H1 (cell line): Measurements from ENCODE around the gene HS3ST6. TPM values are rescaled to one million over a fixed set of nuclear protein-coding genes. Genes with fewer than 3 reads are reported as not detected.

Experiments used
- CTCF ChIA-PET: fragments of 300-600 bp; sonication (Branson Sonifier 250); formaldehyde crosslinking; loops from one replicate; lab custom pipeline; 2021; ENCODE audit not compliant: partially characterized antibody; lab: Charles Lee
- POLR2A ChIA-PET: fragments of 300-600 bp; sonication (Branson Sonifier 250); formaldehyde crosslinking; loops from one replicate; lab custom pipeline; 2021; ENCODE audit warnings: inconsistent platforms; ENCODE audit not compliant: partially characterized antibody; lab: Charles Lee
- DNase-seq, 2 experiments: peaks; one replicate each; pipeline versions ENCODE4 v3.0.0 to v3.0.0-alpha.2; 2010 to 2022; ENCODE audit warnings: low spot score in 2 of 2, low read depth in 1 of 2, mixed read lengths in 1 of 2
- FAIRE-seq: peaks from 2 replicates; lab custom pipeline; 2011; peaks lifted over from hg19 to GRCh38; lab: Jason Lieb, UNC
- H2AFZ ChIP-seq: 2 replicates; pipeline ENCODE4 v1.8.1; 2012; ENCODE audit warnings: low read length, inconsistent platforms
- H2AK5ac ChIP-seq: 2 replicates; pipeline ENCODE4 v1.6.1; 2013; ENCODE audit warnings: low read depth, low read length
- H2BK120ac ChIP-seq: replicated peaks from 2 replicates; pipeline ENCODE3; 2013; ENCODE audit warnings: low read depth, low read length, inconsistent platforms
- H2BK12ac ChIP-seq: 2 replicates; pipeline ENCODE4 v1.6.1; 2013; ENCODE audit warnings: low read depth, low read length
- H2BK15ac ChIP-seq: 2 replicates; pipeline ENCODE4 v1.6.1; 2013; ENCODE audit warnings: low read length
- H2BK20ac ChIP-seq: 2 replicates; pipeline ENCODE4 v1.6.1; 2013; ENCODE audit warnings: low read length
- H2BK5ac ChIP-seq: 2 replicates; pipeline ENCODE4 v1.6.1; 2013; ENCODE audit warnings: low read depth, low read length
- H3K14ac ChIP-seq: 2 replicates; pipeline ENCODE4 v1.6.1; 2013; ENCODE audit warnings: inconsistent platforms; ENCODE audit not compliant: insufficient read length
- H3K18ac ChIP-seq: 2 replicates; pipeline ENCODE4 v1.6.1; 2013; ENCODE audit warnings: low read length; ENCODE audit errors: extremely low read depth
- H3K23ac ChIP-seq: 2 replicates; pipeline ENCODE4 v1.6.1; 2013; ENCODE audit warnings: inconsistent platforms; ENCODE audit not compliant: insufficient read length
- H3K23me2 ChIP-seq: 2 replicates; pipeline ENCODE4 v1.6.1; 2013; ENCODE audit warnings: low read depth, low read length
- H3K27ac ChIP-seq: 2 replicates; pipeline ENCODE4 v1.6.1; 2011; ENCODE audit warnings: low read depth, low read length, inconsistent platforms
- H3K27me3 ChIP-seq, 4 experiments: replicated peaks in 1 of 4; 1 replicate in 1 of 4; 2 replicates in 3 of 4; pipeline versions ENCODE4 v1.6.1 to v1.8.1; 2011 to 2013; ENCODE audit warnings: low read length in 3 of 4, mild to moderate bottlenecking in 3 of 4, inconsistent platforms in 2 of 4, mixed read lengths in 2 of 4, moderate library complexity in 1 of 4; ENCODE audit not compliant: control insufficient read depth in 3 of 4, insufficient read depth in 3 of 4; ENCODE audit errors: extremely low read depth in 1 of 4
- H3K36me3 ChIP-seq, 4 experiments: 2 replicates each; pipeline versions ENCODE4 v1.6.1 to v1.8.1; 2011 to 2013; ENCODE audit warnings: mild to moderate bottlenecking in 4 of 4, low read length in 3 of 4, moderate library complexity in 2 of 4, control low read depth in 1 of 4, inconsistent platforms in 1 of 4; ENCODE audit not compliant: insufficient read depth in 4 of 4, control insufficient read depth in 2 of 4
- H3K4ac ChIP-seq: replicated peaks from 2 replicates; pipeline ENCODE3; 2013; ENCODE audit warnings: low read length, low read depth, mixed read lengths, inconsistent platforms; ENCODE audit not compliant: insufficient read length
- H3K4me1 ChIP-seq, 4 experiments: replicated peaks in 1 of 4; 1 replicate in 1 of 4; 2 replicates in 3 of 4; pipeline versions ENCODE4 v1.6.1 to v1.8.1; 2011 to 2013; ENCODE audit warnings: low read length in 3 of 4, inconsistent platforms in 2 of 4, mixed read lengths in 1 of 4; ENCODE audit not compliant: insufficient read depth in 4 of 4, control insufficient read depth in 3 of 4
- H3K4me2 ChIP-seq, 2 experiments: 2 replicates each; pipeline versions ENCODE4 v1.6.1 to v1.8.1; 2011 to 2013; ENCODE audit warnings: low read depth in 2 of 2, low read length in 2 of 2, control low read depth in 1 of 2, inconsistent platforms in 1 of 2, mild to moderate bottlenecking in 1 of 2; ENCODE audit not compliant: insufficient read depth in 1 of 2
- H3K4me3 ChIP-seq, 4 experiments: fragments of 200-600, 300-600 bp in 1 of 4; sonication (generic), shearing (Covaris generic), sonication (Bioruptor Twin) in 1 of 4; 2 replicates each; pipeline versions ENCODE4 v1.5.1 to v1.8.1; 2011 to 2016; ENCODE audit warnings: low read length in 4 of 4, low read depth in 3 of 4, control low read depth in 2 of 4, inconsistent platforms in 2 of 4, mild to moderate bottlenecking in 2 of 4, mixed read lengths in 1 of 4, moderate library complexity in 1 of 4; ENCODE audit not compliant: insufficient read depth in 2 of 4; ENCODE audit errors: extremely low read depth in 1 of 4
- H3K56ac ChIP-seq: replicated peaks from 2 replicates; pipeline ENCODE3; 2013; ENCODE audit warnings: low read depth, mild to moderate bottlenecking, mixed read lengths, low read length, inconsistent platforms; ENCODE audit not compliant: insufficient read length
- H3K79me1 ChIP-seq: 2 replicates; pipeline ENCODE4 v1.6.1; 2013; ENCODE audit warnings: low read depth, low read length, control low read depth
- H3K79me2 ChIP-seq, 2 experiments: 2 replicates each; pipeline versions ENCODE4 v1.6.1 to v1.8.1; 2012 to 2013; ENCODE audit warnings: low read length in 2 of 2, mild to moderate bottlenecking in 2 of 2, inconsistent platforms in 1 of 2; ENCODE audit not compliant: insufficient read depth in 2 of 2, control insufficient read depth in 1 of 2
- H3K9ac ChIP-seq, 4 experiments: replicated peaks in 1 of 4; 1 replicate in 1 of 4; 2 replicates in 3 of 4; pipeline versions ENCODE4 v1.6.1 to v1.8.1; 2011 to 2013; ENCODE audit warnings: low read depth in 3 of 4, low read length in 3 of 4, control low read depth in 2 of 4, mild to moderate bottlenecking in 2 of 4, moderate library complexity in 2 of 4, inconsistent platforms in 1 of 4; ENCODE audit errors: extremely low read depth in 1 of 4
- H3K9me3 ChIP-seq, 2 experiments: 2 replicates each; pipeline versions ENCODE4 v1.6.1 to v1.8.1; 2012 to 2013; ENCODE audit warnings: mild to moderate bottlenecking in 2 of 2, moderate library complexity in 2 of 2, control low read depth in 1 of 2, inconsistent platforms in 1 of 2, low read depth in 1 of 2, low read length in 1 of 2, mixed read lengths in 1 of 2; ENCODE audit not compliant: insufficient read depth in 2 of 2
- H4K20me1 ChIP-seq, 2 experiments: replicated peaks in 1 of 2; 2 replicates each; pipeline versions ENCODE3 to v1.8.1; 2011 to 2013; ENCODE audit warnings: inconsistent platforms in 2 of 2, low read length in 2 of 2, mild to moderate bottlenecking in 1 of 2; ENCODE audit not compliant: insufficient read depth in 2 of 2, control insufficient read depth in 1 of 2
- H4K5ac ChIP-seq: 2 replicates; pipeline ENCODE4 v1.6.1; 2013; ENCODE audit warnings: low read length, low read depth, mixed read lengths, inconsistent platforms; ENCODE audit not compliant: insufficient read length
- H4K8ac ChIP-seq: 2 replicates; pipeline ENCODE4 v1.8.0; 2013; ENCODE audit warnings: mild to moderate bottlenecking, moderate library complexity, low read length, inconsistent platforms; ENCODE audit not compliant: insufficient read depth; ENCODE audit errors: extremely low read depth
- H4K91ac ChIP-seq: replicated peaks from 2 replicates; pipeline ENCODE3; 2013; ENCODE audit warnings: low read length, mixed read lengths, inconsistent platforms; ENCODE audit not compliant: insufficient read length
- ATF2 ChIP-seq: IDR thresholded peaks from 2 replicates; pipeline ENCODE4 v1.6.1; 2012; ENCODE audit warnings: low read length, inconsistent platforms
- CBX5 ChIP-seq: fragments of 300-800, 300-1000 bp; sonication (generic); IDR thresholded peaks from 2 replicates; pipeline ENCODE4 v1.7.1; 2016; ENCODE audit warnings: antibody characterized with exemption, low read length, low read depth
- CEBPB ChIP-seq: IDR thresholded peaks from 2 replicates; pipeline ENCODE4 v1.6.1; 2012; ENCODE audit warnings: low read depth, low read length
- JUN ChIP-seq: IDR thresholded peaks from 2 replicates; pipeline ENCODE4 v1.6.1; 2011; ENCODE audit warnings: low read depth, mild to moderate bottlenecking, improper control_type of control experiment, low read length
- KDM4A ChIP-seq: IDR thresholded peaks from one replicate; pipeline ENCODE4 v1.7.1; 2012; ENCODE audit warnings: low read depth, mild to moderate bottlenecking, moderate library complexity, low read length, inconsistent platforms; ENCODE audit not compliant: severe bottlenecking
- MAFK ChIP-seq: IDR thresholded peaks from 2 replicates; pipeline ENCODE4 v1.6.1; 2012; ENCODE audit warnings: low read depth, mild to moderate bottlenecking, improper control_type of control experiment, low read length
- NRF1 ChIP-seq: IDR thresholded peaks from 2 replicates; pipeline ENCODE4 v1.6.1; 2011; ENCODE audit warnings: mild to moderate bottlenecking, low read depth, low read length, improper control_type of control experiment
- POLR2AphosphoS5 ChIP-seq: IDR thresholded peaks from 2 replicates; pipeline ENCODE4 v1.6.1; 2011; ENCODE audit warnings: low read depth, low read length
- SAP30 ChIP-seq: fragments of 300-600 bp; sonication (generic); IDR thresholded peaks from 2 replicates; pipeline ENCODE4 v1.7.1; 2012; ENCODE audit warnings: low read length, moderate library complexity, mild to moderate bottlenecking, inconsistent platforms; ENCODE audit not compliant: insufficient read depth, insufficient replicate concordance
- SIX5 ChIP-seq: IDR thresholded peaks from 2 replicates; pipeline ENCODE4 v1.6.1; 2011; ENCODE audit warnings: mild to moderate bottlenecking, low read depth, low read length
- WGBS, 2 experiments: shearing (Covaris generic) in 1 of 2; methylation state at CpG; one replicate each; pipeline versions ENCODE4 v1.1.6 to v1.1.7; 2013 to 2015; ENCODE audit warnings: low lambda C conversion rate in 2 of 2, mixed read lengths in 2 of 2, inconsistent platforms in 1 of 2, low coverage in 1 of 2, missing lambda C conversion rate in 1 of 2; ENCODE audit not compliant: insufficient replicate concordance in 2 of 2, insufficient coverage in 1 of 2, insufficient read length in 1 of 2; ENCODE audit errors: extremely low coverage in 1 of 2, missing lambda C conversion rate in 1 of 2; 5-methylcytosine and 5-hydroxymethylcytosine counted together
- polyA plus RNA-seq, 7 experiments: library from polyadenylated mRNA; depleted of rRNA in 3 of 7; stranded (reverse) in 5 of 7; unstranded in 2 of 7; fragments of >200 nt in 5 of 7; fragments of 200-250 nt in 2 of 7; gene quantifications; 1 replicate in 5 of 7; 2 replicates in 1 of 7; 4 replicates in 1 of 7; pipeline versions ENCODE4 v1.2.1 to v1.2.3, GENCODE V29; 2011 to 2013; ENCODE audit warnings: missing spikeins in 2 of 7, mixed read lengths in 2 of 7
- total RNA-seq: library from RNA; stranded (reverse); fragmentation: NEBNext Ultra II Directional; extraction: Animal tissue kit (Norgen Biotek cat#: 25700); gene quantifications from 2 replicates; pipeline ENCODE4 v1.2.1, GENCODE V29; 2021
- TF ChIP-seq, protein P1 (sequence below): IDR thresholded peaks from 2 replicates; pipeline ENCODE4 v1.6.1; 2012; ENCODE audit warnings: inconsistent platforms

HS3ST6 gene
- total and polyA plus RNA-seq, 2 of the 8 experiments (the other 6 are each of a cell fraction or from before 2014, with no cell fraction given): 0.36 to 0.39 TPM

GRCh38 chr16:1890024-1890707, 28.0 kb downstream of the HS3ST6 start:
- no peak overlapping the region for H3K4me2 ChIP-seq
- no peak overlapping the region for H2BK12ac ChIP-seq
- no peak overlapping the region for H3K4me3 ChIP-seq
- no peak overlapping the region for H3K56ac ChIP-seq
- no peak overlapping the region for H4K5ac ChIP-seq
- no peak overlapping the region for H3K27ac ChIP-seq
- H3K79me2 ChIP-seq: no peaks in the 10 kb centered on the region
- H4K91ac ChIP-seq: no peak overlapping the region
- H3K27me3 ChIP-seq: 0 out of 7 replicates have a peak, but pooled peaks cover 0 to 3% (median 0%) of the 10 kb centered on the region in 4 experiments
- H3K9me3 ChIP-seq: no peaks in the 10 kb centered on the region
- H4K20me1 ChIP-seq: no peaks in the 10 kb centered on the region
- no peaks in the 10 kb centered on the region for H3K79me1 ChIP-seq
- no peaks in the 10 kb centered on the region for H3K23me2 ChIP-seq
- WGBS, 2 experiments: 85% methylated on average over 16 of the region's 16 CpGs; no CpG with 5 or more reads in 1 of the 2 experiments
- no peaks in the 10 kb centered on the region for H3K4me1 ChIP-seq
- no peak overlapping the region for H2AK5ac ChIP-seq
- H2BK5ac ChIP-seq: no peak overlapping the region
- H3K9ac ChIP-seq: no peak overlapping the region
- H2BK20ac ChIP-seq: no peak overlapping the region
- H2AFZ ChIP-seq: no peak overlapping the region
- H3K18ac ChIP-seq: no peak overlapping the region
- ChIA-PET CTCF (interaction anchor here (0.7 to 1.5 kb wide), 3 partner anchors 10 to 42 kb away, joined by 3 to 6 read pairs (median 3); no protein-coding TSS in a partner anchor), POLR2A (interaction anchor here (1.2 to 1.3 kb wide), 2 partner anchors 18 to 75 kb away, joined by 3 to 4 read pairs; partner anchors contain the start of genes MEIOB and RPS2)
- no peaks in the 10 kb centered on the region for H3K36me3 ChIP-seq
- FAIRE-seq (no peak), DNase-seq (no peak)
- no peak overlapping the region for H3K4ac ChIP-seq
- H4K8ac ChIP-seq: no peak overlapping the region
- H2BK15ac ChIP-seq: no peak overlapping the region
- H2BK120ac ChIP-seq: no peak overlapping the region
- no peak overlapping the region for H3K23ac ChIP-seq
- H3K14ac ChIP-seq: no peak overlapping the region
- TF ChIP-seq NRF1 (no peak), SIX5 (no peak), ATF2 (no peak), JUN (no peak), MAFK (no peak), POLR2AphosphoS5 (no peak), CEBPB (no peak), KDM4A (no peak), CBX5 (no peak), SAP30 (no peak)
- TF ChIP-seq, protein P1, sequence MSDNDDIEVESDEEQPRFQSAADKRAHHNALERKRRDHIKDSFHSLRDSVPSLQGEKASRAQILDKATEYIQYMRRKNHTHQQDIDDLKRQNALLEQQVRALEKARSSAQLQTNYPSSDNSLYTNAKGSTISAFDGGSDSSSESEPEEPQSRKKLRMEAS: no peak
